NOMO-1 (cell line): ENCODE data around the gene ABCD3.

Experiments used
- DNase-seq, 2 experiments: peaks; one replicate each; lab custom pipeline; 2025; ENCODE audit not compliant: unreplicated experiment in 2 of 2; lab: John Stamatoyannopoulos, UW

ABCD3 gene

DNA sequence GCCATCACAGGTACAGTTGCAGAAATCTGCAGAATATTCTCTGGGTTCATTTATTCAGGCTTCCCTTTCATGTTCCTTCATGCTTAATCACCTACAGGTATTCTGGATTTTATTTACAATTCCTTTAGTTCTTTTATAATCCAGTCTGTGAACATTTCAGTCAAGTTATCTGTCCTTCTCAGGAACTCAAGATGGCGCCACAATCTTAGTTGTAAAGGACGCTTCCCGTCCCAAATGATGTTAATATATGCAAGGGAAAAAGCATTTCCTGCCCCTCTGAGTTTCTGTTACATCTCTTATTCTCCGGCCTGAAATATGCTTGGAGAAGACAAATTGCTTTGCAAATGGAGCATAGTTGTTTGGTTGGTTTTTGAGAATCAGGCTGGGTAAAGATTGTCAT, 104.1 kb downstream of the ABCD3 start:
- peak in 1 of 2 experiments; percentile 18 for DNase-seq

DNA sequence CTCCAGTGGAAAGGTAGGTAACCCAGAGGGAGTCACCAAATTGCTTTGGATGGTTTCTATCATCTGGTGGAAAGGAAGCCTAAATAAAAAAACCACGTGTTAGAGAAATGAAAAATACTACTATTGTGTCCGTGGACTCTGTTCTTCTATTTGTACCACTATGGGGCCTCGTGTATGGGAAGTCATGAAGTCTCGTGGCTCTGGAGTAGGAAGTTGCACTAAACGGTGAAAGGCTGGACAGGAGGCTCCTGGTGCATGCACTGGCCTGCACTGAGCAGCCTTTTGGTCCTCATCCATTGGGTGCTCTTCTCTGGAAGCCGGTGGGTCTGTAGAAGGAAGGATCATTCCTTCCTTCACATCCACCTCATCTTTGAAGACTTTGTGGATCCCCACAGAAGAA, 106.3 kb downstream of the ABCD3 start:
- DNase-seq, result no peak

GRCh38 chr1:94526152-94526980, 108.2 kb downstream of the ABCD3 start:
- no peak for DNase-seq

DNA sequence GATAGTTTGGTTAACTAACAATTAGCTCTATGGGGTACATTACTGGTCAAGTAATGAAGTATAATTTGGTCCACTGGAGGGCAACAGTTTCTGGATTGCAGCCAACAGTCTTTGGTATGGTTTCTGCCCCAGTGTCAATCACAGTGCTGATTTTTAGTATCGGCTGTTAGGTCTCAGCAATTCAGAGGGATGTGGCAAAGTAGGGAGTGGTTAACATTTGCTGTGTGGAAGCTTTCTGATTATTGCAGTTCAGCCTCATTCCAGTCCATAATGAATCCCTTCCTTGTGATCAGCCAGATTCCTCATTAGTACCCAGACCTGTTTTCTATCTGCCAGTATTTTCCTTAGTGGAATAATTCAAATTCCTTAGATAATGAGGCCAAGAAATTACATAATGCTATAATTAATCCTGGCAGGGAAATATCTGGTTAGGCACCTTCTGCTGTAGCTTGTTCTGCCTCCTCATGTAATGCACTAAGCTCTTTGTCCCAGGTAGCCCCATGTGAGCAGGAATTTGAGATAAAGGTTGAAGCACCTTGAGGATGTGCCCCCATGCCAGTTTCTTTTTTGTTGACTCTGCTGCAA, 109.3 kb downstream of the ABCD3 start:
- DNase-seq, result no peak

GRCh38 chr1:94528299-94528698, 110.1 kb downstream of the ABCD3 start:
- no peak for DNase-seq

DNA sequence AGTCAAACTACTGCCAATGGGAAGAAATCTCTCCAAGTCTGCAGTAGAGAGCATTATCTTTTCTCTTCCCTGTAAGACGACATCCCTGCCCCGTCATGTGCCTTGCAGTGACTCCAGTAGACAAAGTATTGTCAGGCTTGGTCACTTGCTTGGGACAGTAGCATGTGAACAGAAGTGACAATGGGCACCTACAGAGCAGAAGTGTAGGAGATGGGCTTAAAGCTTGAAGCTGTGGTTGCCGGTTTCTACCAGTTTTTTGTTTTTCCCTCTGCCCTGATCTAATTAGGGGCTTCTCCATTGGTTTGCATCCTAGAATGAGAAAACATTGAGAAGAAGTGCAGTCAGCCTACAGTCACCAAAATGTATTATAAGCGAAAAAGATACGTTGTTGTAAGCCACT, 110.6 kb downstream of the ABCD3 start:
- no peak for DNase-seq

DNA sequence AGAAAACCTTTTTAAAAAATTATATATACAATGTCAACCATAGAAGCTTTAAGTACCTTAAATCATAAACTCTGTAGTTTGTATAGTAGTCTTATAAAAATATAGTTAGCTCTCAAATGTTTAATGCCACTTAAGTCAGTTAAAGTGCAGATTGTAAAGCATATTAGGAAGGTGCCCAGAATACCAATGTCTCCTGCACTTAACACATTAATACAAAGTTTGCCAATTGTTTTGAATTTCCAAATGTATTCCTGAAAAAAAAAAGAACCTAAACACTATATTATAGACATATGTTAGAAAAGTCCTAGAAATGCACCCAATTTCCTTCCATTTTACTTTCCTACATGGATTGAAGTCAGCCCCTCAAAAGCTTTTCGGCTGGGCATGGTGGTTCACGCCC, 111.2 kb downstream of the ABCD3 start:
- no peak for DNase-seq

DNA sequence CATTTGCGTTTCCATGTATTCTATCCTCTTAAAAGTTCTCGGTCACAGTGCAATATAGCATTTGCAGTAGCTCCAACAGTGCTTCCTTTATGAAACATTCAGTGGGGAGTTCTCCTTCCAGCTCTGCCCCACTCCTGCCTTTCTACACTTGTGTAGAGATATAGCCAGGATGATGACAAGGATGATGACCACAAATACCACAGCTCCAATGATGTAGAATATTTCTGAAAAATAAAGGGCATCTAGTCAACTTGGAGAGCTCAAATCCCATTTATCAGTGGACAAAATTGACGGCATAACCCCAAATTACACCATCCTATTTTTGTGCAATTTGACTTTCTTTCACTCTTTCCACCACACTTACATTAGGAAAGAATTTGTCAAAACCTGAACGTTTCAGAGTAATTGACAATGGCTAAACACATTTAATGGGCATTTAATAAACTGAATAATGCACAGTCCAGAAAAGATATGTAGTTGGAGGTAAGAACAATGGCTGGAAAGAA, 112.2 kb downstream of the ABCD3 start:
- DNase-seq, result no peak

DNA sequence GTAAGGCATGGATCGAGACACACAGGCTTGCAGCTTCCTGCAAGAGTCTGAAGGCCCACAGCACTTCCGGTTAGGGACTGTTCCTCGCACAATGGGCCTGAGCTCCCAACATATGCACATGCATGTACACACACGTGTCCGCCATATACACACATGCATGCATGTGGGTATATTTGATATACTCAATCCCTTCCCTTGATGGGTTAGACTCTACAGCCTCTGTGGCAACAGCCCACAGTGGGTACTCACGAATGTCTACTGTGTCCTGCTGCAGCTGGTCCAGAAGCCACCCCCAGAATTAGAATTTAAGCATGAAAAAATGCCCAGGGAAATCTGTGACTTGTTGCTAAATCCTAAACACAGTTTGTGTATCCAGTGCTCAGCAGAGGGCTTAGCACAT, 113.5 kb downstream of the ABCD3 start:
- no peak for DNase-seq

- DNase-seq, result no peak
These were observed 113.9 kb downstream of the ABCD3 start for GRCh38 chr1:94532077-94532476.

- DNase-seq, result no peak
These were observed 116.9 kb downstream of the ABCD3 start for GRCh38 chr1:94535095-94535494.

DNA sequence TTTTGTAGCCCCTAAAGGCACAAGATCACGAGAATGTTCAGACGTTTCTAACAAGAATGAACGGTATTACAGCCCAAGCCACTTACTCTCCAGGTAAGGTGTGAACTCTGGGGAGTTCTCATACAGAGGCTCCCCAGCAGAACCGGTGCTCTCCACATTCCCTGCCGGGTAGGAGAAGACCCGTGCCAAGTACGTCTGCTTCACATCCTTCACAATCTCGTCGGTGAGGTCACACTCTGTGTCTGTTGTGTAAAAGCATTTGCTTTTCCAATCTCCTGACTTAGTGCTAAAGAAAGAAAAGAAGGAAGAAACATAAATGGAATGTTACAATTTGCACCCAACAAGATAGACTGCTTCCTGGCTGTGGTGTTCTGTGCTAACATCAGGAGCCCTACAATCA, 117.7 kb downstream of the ABCD3 start:
- no peak for DNase-seq

GRCh38 chr1:94537254-94537653, 119.1 kb downstream of the ABCD3 start:
- DNase-seq, result no peak

DNA sequence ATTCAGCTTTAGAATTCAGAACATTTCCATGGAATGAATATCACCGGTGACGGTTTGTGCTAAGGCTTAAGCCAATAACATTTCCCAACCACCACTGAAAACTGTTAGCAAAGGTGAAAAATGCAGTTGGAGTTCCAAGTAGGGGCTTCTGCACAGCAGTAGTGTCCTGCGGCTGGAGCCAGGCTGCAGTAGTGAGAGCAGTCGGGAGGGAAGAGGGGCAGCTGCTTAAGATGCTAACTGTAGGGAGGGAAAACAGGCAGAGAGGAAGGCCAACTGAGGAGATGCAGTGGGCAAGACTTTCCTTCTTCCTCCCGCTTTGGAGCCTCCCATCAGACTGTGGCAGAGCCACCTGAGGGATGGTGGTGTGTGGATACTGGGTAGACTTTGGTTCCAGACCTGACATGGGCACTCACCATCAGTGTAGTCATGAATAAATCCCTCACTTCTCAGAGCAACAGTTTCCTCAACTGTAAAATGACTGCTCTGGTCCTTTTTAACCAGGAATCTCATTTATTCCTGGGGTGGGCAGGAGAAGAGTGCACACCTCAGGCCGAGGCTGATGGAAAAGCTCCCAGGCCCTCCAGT, 120.1 kb downstream of the ABCD3 start:
- DNase-seq, result no peak

GRCh38 chr1:94539496-94539895, 121.3 kb downstream of the ABCD3 start:
- DNase-seq, result no peak

GRCh38 chr1:94540440-94541245, 122.5 kb downstream of the ABCD3 start:
- DNase-seq, result peak in 1 of 2 experiments; percentile 24

GRCh38 chr1:94541246-94542087, 123.3 kb downstream of the ABCD3 start, which contains the start of gene F3:
F3 (minus strand) TSS chr1:94541759; CDS start chr1:94541636, 123 bp downstream.
- peak; percentile 72 to 82 for DNase-seq

DNA sequence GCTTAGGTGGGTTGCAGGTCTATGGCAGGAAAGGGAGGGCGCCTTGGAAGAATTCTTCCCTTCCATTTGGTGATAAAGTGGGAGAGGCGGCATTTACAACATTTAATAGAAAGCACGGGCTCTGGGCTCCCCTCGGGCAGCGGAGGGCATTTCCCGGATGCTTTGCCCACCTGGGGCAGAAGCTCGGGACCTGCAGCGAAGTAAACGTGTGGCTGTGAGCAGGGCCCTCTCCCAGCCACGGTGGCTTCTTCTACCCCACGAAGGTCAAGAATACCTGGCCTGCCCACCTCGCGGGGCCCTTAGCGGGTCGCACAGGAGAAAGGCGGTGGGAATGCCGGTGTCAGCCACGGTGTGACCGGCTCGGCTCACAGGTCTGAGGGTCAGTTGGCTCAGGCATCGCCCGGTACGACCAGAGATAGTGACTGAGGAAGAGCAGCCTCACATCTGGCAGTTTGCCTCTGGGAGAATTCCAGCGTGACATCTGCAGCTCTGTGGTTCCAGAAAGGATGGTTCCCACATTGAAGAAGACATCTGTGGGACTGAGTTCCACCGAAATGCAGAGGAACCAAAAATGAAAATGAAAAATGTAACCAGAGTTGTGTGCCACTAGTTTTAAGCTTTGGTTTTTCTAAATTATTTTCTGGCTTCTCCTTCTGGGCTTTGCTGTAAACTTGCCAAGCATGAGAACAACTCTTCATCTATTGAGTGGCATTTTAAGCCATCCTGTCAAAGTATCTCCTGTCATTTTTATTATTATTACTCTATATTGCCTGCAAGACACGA, 124.1 kb downstream of the ABCD3 start:
- DNase-seq, result peak in 1 of 2 experiments; percentile 38

DNA sequence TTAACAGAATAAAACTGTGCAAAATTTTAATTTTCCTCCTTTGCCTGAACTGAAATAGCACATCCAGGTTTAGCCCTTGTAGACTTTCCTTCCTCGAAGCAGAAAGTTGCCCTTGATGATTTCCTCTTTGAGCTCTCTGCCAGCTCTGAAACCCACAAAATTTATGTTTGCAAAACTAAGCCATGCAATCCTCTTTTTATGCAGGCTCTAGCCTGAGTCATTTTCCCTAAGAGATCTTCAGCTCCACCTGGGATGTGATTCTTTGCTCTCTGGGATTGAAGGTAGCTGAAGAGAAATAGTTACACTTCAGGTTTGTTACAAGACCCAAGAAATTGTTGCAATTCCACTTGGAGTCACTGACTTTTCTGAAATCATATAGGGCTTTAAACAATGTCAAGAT, 124.8 kb downstream of the ABCD3 start:
- DNase-seq, result peak in 1 of 2 experiments; percentile 43
